Activated naive CD4-positive, alpha-beta T cell treated with anti-CD3 and anti-CD28 coated beads, Interleukin-2, amount 50 U/mL, for 16 hours (primary cell): ENCODE measurements around the gene F12.

Experiments
- DNase-seq: peaks from one replicate; pipeline ENCODE4 v3.0.0-alpha.2; 2020

F12 gene

DNA sequence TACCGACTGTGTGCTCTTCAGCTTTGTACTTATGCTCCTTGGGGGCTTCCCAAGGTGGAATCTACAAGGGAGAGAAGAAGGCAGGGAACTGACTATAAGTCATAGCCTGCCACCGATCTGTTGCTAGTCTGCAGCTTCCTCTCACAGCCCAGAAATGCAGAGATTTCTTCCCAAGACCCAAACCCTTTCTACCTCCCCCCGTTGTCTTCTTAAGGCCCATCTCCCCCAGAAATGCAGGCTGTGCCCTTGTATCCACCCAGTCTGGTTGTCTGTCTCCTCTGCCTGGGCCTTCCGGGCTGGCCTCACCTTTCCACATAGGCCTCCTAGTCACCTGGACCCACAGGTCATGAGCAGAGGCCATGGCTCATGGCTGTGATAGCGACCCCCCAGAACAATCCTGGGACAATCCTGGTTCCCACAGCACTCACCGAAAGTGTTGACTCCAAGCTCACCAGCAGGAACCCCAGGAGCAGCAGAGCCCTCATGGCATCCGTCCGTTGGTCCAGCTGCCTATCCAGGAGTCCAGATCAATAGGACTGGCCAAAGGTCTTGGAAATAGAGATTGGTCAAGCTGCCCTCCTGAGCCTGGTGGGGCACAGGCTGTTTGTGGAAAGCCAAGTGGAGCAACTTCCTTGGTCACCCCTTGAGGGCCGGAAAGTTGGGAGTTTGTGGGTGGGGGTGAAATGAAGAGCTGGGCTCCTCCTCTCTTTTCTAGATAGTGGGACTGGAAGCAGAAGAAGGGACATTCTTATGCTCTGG lies at the start of gene F12:
TSS of gene F12 (minus strand) at position 522 of the 759 bp plus-strand sequence. CDS start at position 485, 37 bp downstream.
- DNase-seq: no peak

DNA sequence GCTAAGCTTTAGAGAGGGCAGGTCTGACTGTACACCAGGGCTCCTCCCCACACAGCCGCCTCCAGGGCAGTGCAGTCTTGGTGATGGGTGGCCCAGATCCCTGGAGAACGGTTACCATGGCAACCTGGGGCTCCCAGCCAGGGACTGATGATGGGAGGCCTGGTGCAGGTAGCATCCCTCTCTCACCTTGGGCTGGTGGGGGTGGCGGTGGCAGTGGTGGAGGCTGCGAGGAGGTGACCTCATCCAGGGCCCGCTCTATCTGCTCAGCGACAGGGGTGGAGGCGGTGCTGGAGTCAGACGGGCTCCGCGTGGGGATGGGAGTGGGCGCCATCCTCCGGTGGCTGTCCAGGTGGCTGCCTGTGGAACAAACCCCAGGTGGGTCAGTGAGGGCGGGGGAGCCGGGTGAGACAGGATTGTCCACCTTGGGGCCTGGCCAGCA lies 49.6 kb upstream of the F12 start:
- DNase-seq: no peak

DNA sequence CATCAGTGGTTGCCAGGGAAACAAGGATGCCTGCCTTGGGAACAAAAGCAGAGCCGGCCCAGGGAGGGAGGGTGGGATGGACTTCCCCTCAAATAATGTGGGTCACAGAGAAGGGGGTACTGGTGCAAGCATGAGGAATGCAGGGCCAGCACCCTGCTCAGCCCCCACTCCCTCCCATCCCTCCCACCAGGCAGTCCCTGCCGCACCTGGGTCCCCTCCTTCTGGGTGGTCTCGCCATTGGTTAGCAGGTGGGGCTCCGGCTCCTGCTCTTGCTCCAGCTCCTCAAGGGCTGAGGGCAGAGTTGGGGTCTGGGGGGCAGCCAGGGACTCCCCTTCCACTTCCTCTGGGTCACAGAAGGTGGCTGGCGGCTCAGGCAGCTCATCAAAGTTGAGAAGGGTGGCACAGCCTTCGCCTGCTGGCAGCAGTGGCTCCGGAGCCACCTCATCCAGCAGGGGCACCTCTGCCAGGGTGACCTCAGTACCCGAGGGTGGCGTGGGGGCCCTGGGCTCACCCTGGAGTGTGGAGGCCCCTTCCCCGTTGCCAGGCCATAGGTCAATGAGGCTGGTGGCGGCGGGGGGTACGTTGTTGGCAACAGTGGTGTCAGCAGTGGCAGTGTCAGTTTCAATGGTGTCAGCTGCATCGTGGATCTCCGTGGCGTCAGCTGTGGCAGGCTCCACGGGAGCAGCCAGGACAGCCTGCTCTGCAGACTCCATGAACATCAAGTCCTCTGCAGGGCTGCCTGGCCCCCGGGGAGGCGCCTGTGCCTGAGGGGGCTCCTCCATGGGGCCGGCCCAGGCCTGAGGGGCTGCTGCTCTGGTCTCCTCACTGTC lies 48.7 kb upstream of the F12 start:
- DNase-seq: no peak

DNA sequence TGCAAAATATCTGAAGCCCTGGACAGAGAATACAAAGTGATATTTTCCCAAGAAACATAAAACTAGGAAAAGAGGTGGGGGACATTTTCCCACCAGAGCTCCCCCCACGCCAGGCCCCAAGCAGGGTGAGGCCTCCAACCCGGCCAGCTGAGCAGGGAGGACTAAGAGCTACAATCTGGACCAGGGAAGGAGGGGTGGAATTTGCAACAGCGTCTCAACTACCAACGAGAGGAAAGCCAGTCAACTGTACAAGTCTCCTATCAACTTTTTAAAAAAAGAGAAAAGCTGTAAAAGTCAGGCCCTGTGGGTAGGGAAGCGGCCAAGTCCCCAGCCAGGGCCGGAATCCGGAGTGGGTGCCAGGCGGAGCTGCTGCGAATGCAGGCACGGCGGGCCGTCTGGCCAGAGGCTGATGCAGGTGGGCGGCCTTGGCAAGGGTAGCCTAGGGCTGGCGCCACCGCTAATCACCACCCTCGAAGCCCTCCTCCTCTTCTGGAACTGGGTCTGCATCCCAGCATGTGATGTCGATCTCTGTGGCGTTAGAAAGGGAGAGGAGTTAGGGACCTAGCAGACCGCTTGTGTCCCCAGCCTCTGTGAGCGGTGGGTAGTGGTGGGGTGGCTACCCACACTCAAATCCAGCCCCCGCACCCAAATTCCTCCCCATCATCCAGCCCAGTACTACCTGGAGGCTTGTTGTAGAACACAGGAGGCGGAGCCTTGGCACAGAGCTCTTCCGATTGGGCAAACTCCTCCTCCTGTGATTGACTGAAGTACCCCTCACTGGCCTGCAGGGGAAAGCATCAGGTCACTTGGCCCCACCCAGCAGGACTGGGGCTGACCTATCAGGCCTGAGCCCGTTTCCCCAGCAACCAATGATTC lies 47.9 kb upstream of the F12 start:
- peak; percentile 50 for DNase-seq

DNA sequence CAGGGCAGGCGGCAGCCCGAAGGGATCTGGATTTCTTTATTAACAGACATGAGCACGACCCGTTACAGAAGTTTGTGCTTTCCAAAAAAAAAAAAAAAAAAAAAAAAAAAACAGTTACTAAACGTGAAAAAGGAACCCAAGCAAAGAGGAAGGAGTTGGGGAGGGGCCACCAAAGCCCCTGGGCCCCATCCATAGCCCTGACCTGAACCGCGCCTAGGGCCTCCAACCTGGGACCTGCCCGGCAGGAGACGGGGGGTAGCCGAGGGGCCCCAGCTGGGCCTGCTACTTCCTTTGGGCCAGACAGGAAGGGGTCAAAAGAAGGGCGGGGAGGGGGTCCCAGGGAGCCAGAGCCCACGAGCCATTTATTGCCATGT lies 47.2 kb upstream of the F12 start:
- no peak for DNase-seq

DNA sequence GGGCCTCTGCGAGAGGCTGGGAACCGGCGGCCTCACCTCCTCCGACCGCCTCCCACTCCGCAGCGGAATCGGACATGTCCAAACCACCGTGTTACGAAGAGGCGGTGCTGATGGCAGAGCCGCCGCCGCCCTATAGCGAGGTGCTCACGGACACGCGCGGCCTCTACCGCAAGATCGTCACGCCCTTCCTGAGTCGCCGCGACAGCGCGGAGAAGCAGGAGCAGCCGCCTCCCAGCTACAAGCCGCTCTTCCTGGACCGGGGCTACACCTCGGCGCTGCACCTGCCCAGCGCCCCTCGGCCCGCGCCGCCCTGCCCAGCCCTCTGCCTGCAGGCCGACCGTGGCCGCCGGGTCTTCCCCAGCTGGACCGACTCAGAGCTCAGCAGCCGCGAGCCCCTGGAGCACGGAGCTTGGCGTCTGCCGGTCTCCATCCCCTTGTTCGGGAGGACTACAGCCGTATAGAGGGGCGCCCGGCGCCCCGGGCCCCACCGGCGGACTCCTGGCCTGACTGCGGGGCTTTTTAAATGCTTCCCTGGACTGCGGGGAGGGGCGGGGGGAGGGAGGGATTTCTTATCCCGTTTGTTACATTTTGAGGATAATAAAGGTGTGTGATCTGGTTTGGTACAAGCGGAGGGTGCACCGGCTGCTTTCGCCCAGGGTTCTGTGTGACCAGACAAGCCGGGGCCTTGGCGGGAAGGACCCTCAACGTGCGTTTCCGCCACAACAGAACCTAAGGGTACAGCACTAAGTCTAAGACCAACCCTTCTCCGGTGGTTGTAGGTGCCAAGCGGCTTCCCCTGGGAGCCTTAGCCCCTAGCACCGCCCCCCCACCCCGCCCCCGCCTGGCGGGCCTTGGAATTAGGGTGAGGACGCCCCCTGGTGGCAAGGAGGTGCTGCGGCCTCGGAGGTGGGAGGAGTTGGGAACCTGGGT lies 46.6 kb upstream of the F12 start:
- peak; percentile 94 for DNase-seq

DNA sequence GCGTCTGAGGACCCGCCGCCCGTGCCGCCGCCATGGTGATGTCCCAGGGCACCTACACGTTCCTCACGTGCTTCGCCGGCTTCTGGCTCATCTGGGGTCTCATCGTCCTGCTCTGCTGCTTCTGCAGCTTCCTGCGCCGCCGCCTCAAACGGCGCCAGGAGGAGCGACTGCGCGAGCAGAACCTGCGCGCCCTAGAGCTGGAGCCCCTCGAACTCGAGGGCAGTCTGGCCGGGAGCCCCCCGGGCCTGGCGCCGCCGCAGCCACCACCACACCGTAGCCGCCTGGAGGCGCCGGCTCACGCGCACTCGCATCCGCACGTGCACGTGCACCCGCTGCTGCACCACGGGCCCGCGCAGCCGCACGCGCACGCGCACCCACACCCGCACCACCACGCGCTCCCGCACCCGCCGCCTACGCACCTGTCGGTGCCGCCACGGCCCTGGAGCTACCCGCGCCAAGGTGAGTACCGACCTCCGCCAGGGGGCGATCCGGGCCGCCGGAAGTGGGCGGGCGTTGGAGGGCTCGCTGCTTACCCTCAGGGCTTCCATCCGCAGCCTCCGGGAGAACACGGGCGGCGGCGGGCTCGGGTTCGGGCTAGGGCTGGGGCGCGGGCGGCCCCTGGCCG lies 45.8 kb upstream of the F12 start:
- DNase-seq: peak; percentile 95

DNA sequence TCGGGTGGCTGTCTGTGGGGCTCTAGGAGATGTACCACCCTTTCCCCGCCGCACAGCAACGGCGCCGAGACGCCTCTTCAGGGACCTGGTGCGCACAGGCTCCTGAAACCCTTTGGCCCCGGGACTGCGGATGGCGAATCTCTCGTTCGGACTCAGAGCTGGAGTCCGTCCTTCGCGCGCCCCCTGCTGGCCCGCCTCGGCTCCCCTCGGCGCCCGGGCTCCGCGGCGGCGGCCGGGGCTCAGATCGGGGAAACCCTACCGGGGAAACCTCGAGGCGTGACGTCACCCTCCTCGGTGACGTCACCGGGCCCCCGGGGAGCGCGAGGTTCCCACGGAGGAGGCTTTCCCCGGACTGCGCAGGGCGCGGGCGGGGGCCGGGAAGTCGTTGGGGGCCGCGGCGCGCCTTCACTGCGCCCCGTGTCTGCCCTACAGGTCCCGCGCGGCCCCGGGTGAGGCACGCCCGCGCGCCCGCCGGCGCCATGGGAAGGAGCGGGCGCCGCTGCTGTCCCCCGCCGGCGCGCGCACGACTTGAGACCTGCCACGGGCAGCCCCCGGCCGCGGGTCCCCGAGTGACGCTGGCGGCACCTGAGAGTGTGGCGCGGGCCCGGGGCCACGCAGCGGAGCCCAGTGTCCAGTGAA lies 45.2 kb upstream of the F12 start:
- peak; percentile 90 for DNase-seq

DNA sequence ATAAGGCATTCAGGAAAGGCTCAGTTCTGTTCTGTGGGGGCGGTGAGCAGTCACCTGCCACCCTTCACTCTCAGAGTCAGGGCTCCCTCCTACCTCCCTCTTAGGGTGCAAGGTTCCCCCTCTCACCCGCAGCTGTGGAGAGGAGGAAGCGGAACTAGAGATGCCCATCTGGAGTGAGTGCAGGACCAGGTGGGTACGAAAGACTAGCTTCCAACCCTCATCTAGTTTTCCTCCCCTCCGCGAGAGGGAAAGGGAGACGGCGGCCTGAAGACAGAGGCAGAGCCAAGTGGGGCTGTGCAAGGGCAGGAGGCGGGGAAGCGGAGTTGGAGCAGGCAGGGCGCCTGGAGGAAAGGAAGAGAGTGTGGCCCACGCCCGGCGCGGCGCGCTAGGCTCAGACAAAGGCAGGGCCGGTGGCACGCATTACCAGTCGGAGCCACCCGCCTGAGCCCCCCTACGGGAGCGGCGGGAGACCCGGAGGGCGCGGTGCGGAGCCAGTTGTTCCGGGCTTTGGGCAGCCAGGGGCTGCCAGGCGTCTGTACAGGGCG lies 44.6 kb upstream of the F12 start:
- no peak for DNase-seq

DNA sequence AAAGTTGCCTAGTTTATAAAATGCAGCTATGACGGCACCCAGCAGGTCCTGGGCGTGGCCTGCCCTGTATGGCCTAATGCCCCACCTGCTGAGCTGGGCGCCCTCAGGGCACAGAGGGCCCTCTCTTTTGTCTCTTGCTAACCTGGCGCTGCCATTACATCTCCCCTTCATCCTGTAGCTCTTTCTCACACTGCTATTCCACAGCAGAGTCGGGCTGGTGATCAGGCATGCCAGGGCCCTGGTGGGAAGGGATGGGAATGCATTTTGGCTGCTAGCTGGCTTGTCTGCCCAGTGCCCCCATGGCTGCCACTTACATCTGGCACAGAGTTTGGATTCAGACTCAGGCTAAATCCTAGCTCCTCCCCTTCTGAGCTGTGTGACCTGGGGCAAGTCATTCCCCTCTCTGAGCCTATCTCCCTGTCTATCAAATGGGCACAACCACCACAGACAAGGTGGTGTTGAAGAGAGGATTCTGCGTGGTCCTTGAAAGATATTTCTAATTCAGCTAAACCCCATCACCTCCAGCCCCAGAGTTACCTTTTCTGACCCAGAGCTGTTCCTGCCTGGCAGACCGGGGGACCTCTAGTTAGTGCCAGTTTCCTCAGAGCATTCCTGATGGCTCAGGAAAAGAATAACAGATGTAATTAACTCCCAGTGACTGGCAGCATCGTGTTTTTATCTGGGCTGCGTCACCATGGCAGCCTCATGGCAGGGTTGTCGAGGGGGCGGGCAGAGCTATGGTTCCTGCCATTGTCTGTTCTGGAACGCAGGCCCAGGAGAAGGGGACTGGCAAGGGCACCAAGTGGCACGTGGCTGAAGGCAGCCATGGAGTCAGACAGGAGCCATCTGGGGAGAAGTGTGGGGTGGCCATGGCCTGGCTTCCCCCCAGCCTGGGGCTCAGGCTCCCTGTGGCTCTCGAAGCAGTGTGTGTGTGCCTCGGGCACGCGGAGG lies 43.6 kb upstream of the F12 start:
- DNase-seq: no peak

DNA sequence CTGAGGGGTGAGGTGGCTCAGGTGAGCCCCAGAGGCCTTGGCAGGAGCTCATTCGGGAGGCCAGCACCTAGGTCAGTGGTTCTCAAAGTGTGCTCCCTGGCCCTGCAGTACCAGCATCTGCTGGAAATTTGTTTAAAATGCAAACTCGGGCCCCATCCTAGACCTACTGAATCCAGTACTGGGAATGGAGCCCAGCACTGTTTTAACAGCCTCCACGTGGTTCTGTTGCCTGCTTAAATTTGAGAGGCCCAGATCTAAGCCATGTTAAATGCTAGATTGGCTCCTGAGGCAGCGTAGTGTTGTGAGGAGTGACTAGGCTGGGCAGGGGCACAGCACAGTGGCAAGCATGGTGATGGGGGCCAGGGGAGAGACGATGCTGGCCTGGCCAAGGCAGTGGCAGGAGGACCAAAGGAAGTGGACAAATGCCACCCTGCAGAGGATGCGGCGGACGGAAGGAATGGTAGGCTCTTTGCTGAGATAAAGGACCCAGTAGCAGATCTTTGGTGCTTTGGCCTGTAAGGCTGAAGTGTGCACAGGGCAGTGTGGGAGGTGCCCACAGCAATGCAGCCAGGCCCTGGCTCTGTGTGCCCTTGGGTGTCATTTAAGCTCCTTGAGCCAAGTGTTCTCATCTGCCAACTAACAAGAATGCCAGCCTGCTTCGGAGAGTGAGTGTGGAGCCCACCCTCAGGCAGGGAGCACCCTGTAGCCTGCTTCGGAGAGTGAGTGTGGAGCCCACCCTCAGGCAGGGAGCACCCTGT lies 41.5 kb upstream of the F12 start:
- DNase-seq: no peak

DNA sequence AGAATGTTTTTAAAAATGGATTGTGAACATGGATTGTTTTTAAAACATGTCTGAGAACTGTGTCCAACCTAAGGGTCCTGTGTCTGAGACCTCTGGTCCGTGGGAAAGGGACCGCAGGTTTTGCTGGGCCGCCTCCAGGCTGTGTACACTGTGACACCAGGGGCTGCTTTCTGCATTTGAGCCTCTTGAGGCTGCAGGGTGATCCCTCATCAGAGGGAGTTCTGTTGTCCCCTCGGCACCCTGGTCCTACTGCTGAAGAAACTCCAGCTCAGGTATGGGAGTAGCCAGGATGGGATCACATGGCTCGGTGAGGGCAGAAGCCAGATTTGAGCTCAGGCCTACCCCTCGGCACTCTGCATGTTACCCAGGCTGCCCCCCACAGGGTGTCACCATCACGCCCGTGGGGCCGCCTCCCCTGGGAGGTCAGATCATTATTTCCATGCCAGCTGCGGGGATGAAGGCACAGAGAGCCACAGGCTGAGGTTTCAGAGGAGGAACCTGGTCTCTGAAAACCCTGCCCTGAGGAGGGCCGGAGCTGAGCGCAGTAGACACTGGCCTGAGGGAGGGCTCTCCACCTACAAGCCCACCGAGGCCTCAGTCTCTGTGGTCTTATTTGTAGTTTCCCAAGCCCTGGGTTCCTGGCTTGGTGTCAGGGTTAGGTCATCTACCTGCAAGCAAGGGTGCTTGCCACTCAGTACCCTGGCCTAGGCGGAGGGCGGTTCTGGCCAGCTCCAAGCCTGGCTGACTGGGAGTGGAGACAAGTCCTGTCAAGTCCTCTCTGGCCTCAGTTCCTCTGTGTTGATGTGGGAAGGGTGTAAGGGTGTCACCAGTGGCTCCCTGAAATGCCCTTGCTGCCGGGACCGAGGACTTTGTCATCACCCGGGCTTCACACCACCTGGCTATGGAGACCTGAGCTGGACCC lies 40.0 kb upstream of the F12 start:
- DNase-seq: no peak

DNA sequence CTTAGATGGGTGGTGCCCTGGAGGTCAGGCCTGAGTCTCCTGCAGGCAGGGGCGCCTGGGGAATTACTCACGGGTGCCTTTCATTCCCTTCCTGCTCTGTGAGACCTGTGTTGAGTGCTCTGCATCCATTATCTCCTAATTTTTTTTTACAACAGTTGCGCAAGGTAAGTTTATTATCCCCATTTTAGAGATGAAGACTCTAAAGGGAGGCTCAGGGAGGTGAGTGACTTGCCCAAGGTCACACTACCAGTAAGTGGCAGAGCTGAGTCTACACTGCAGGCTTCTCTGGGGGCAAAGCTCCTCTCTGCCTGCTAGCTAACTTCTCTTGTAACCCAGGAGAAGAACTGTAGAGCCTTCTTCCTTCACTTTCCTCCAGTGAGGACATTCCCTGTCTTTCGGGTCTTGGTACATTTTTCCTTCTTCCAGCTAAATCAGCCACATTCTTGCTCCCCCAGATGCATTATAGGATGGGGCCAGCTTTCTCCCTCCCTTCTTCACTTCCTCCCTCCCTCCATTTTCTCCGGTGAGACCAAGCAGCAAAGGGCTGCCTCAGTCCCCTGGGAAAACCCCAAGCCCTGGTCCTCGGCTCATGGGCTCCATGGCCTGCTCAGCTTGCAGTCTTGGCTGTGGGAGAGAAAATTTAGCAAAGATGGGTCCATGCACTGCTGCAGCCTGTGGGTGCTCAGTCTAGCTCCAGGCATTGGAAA lies 39.0 kb upstream of the F12 start:
- DNase-seq: no peak

DNA sequence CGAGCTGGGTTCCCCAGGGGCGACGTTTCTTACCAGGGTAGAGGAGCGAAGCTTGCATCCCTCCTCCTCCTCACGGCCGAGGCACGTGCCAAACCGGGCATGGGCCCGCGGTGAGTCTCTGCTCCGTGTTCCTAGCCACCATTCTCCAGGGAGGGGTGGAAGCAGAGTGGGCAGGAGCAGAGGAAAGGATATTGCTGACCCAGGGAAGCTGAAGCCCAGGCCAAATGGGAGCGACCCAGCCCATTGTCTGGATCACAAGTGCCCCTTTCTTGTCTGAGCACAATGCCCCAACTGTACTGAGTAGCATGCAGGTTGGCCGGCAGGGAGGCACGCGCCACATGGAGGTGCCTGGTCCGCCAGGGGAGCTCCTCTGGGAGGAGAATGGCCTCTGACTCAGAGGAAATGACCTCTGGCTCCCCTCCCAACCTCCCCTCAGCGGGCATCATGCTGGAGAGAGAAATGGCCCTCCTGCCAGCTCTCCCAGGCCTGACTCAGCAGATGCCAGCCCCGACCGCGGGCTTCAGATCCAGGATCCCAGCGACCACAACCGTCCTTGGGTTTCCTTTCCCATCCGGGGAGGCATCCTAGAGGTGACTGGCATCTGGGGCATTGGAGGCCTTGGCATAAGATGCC lies 38.4 kb upstream of the F12 start:
- no peak for DNase-seq

DNA sequence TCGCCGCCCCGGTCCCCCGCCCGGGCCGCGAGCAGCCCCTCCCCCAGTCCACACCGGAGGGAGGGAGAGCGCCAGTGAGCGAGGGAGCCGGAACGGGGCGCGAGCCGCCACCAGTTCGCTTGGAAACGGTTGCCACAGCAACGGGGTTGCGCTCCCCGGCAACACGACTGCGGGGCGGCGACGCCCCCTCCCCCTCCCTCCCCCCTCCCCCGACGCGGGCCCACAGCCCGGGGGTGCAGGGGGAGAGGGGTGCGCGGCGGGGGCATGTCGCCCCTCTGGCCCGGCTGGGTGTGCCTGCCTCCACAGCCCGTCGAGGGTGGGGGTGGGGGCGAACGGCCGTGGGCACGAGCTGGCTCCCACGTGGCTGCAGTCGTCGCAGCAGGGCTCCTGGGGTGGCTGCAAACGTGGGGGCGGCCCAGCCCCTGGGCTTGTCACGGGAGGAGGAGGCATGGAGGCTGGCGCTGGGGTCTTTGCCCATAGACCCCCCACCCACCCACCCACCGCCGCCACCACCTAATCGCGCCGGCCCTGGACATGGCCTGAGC lies 37.8 kb upstream of the F12 start:
- peak; percentile 67 for DNase-seq
